GM12878 (cell line): ENCODE measurements around the gene C20orf96. TPM values are rescaled to one million over a fixed set of nuclear protein-coding genes. Genes with fewer than 3 reads are reported as not detected.

Experiments used
- ATAC-seq: fragments of 200-7000 bp; cut with Tn5 transposase; 3 replicates; pipeline ENCODE4 v1.9.1; 2020; ENCODE audit warnings: mild to moderate bottlenecking, moderate library complexity
- BruUV-seq: library from RNA; stranded (reverse); fragments of 400-500 nt; replicated peaks from 2 replicates; lab custom pipeline; 2021; lab: Mats Ljungman, UMichigan
- CTCF ChIA-PET: fragments of 300-600 bp; sonication (Branson Sonifier 250); formaldehyde crosslinking; extraction: SDS; loops from one replicate; lab custom pipeline; 2021; ENCODE audit warnings: inconsistent platforms; lab: Yijun Ruan, JAX
- POLR2A ChIA-PET: fragments of 350-600 bp; formaldehyde crosslinking; extraction: SDS; loops from one replicate; lab custom pipeline; 2021; ENCODE audit warnings: inconsistent platforms; lab: Charles Lee
- RAD21 ChIA-PET: fragments of 300-600 bp; sonication (Branson Sonifier 250); formaldehyde crosslinking; loops from one replicate; lab custom pipeline; 2023; ENCODE audit warnings: antibody characterized with exemption; ENCODE audit not compliant: unreplicated experiment; lab: Charles Lee
- SMC1A ChIA-PET: fragments of 300-600 bp; sonication (Branson Sonifier 250); formaldehyde crosslinking; loops from one replicate; lab custom pipeline; 2023; ENCODE audit not compliant: unreplicated experiment, uncharacterized antibody; lab: Charles Lee
- DNase-seq: peaks from one replicate; pipeline ENCODE4 v3.0.0-alpha.2; 2011; ENCODE audit warnings: low read depth, low spot score
- FAIRE-seq: peaks from 3 replicates; lab custom pipeline; 2011; peaks lifted over from hg19 to GRCh38; lab: Jason Lieb, UNC
- H2AFZ ChIP-seq: 2 replicates; pipeline ENCODE4 v1.6.0; 2011; ENCODE audit warnings: low read depth, low read length, control low read depth; ENCODE audit not compliant: control insufficient read depth
- H3K27ac ChIP-seq: 2 replicates; pipeline ENCODE4 v1.5.1; 2011; ENCODE audit warnings: control low read depth; ENCODE audit not compliant: control insufficient read depth, insufficient read depth
- H3K27me3 ChIP-seq, 2 experiments: replicated peaks in 1 of 2; 2 replicates each; pipeline versions ENCODE4 v1.6.0 to v1.6.1; 2011; ENCODE audit warnings: low read length in 1 of 2; ENCODE audit not compliant: control insufficient read depth in 2 of 2, insufficient read depth in 2 of 2
- H3K36me3 ChIP-seq, 2 experiments: 2 replicates each; pipeline ENCODE4 v1.5.1; 2011; ENCODE audit warnings: low read length in 1 of 2; ENCODE audit not compliant: control insufficient read depth in 2 of 2, insufficient read depth in 2 of 2
- H3K4me1 ChIP-seq: 2 replicates; pipeline ENCODE4 v1.6.1; 2011; ENCODE audit warnings: mild to moderate bottlenecking, low read length, moderate library complexity, mixed read lengths; ENCODE audit not compliant: control insufficient read depth, insufficient read depth
- H3K4me2 ChIP-seq: 2 replicates; pipeline ENCODE4 v1.6.0; 2011; ENCODE audit warnings: control low read depth; ENCODE audit not compliant: control insufficient read depth, insufficient read depth
- H3K4me3 ChIP-seq: fragments of 200-600 bp; sonication (generic); 2 replicates; pipeline ENCODE4 v1.5.1; 2016
- H3K79me2 ChIP-seq: 2 replicates; pipeline ENCODE4 v1.6.0; 2011; ENCODE audit warnings: low read length; ENCODE audit not compliant: control insufficient read depth, insufficient read depth
- H3K9ac ChIP-seq: 2 replicates; pipeline ENCODE4 v1.8.0; 2011; ENCODE audit warnings: low read length, control low read depth, mixed read lengths; ENCODE audit not compliant: control insufficient read depth, insufficient read depth
- H3K9me3 ChIP-seq: replicated peaks from 3 replicates; pipeline ENCODE4 v1.5.1; 2011; ENCODE audit warnings: mild to moderate bottlenecking, low read length; ENCODE audit not compliant: control insufficient read depth, insufficient read depth
- H4K20me1 ChIP-seq: 2 replicates; pipeline ENCODE4 v1.6.0; 2011; ENCODE audit not compliant: control insufficient read depth, insufficient read depth
- BHLHE40 ChIP-seq, 2 experiments: fragments of 450-650 bp in 1 of 2; IDR thresholded peaks; 2 replicates each; pipeline ENCODE4 v1.6.1; 2011 to 2017; ENCODE audit warnings: low read depth in 2 of 2, borderline replicate concordance in 1 of 2, improper control_type of control experiment in 1 of 2, low read length in 1 of 2, mild to moderate bottlenecking in 1 of 2
- BMI1 ChIP-seq: fragments of 450-650 bp; IDR thresholded peaks from 2 replicates; pipeline ENCODE4 v1.6.1; 2016; ENCODE audit warnings: mild to moderate bottlenecking, moderate library complexity, borderline replicate concordance
- CHD2 ChIP-seq: IDR thresholded peaks from 2 replicates; pipeline ENCODE4 v1.6.1; 2011; ENCODE audit warnings: low read depth, low read length, improper control_type of control experiment, borderline replicate concordance
- IKZF1 ChIP-seq: fragments of 450-650 bp; conservative IDR thresholded peaks from 2 replicates; pipeline ENCODE4 v1.6.1; 2017; ENCODE audit warnings: antibody characterized with exemption, mild to moderate bottlenecking
- IRF3 ChIP-seq: fragments of 450-650 bp; IDR thresholded peaks from 2 replicates; pipeline ENCODE4 v1.6.1; 2014; ENCODE audit warnings: mild to moderate bottlenecking
- KLF5 ChIP-seq: fragments of 450-650 bp; IDR thresholded peaks from 2 replicates; pipeline ENCODE4 v1.6.1; 2014; ENCODE audit warnings: mild to moderate bottlenecking; ENCODE audit not compliant: partially characterized antibody
- NFYB ChIP-seq: IDR thresholded peaks from 2 replicates; pipeline ENCODE4 v1.6.1; 2011; ENCODE audit warnings: low read depth, mild to moderate bottlenecking, low read length, improper control_type of control experiment, moderate library complexity; ENCODE audit not compliant: insufficient read depth
- NR2C2 ChIP-seq: IDR thresholded peaks from 2 replicates; pipeline ENCODE4 v1.6.1; 2011; ENCODE audit warnings: borderline replicate concordance, low read depth; ENCODE audit not compliant: control insufficient read depth, insufficient read length
- PKNOX1 ChIP-seq: fragments of 450-650 bp; IDR thresholded peaks from 2 replicates; pipeline ENCODE4 v1.6.1; 2016; ENCODE audit warnings: mild to moderate bottlenecking
- SP1 ChIP-seq: IDR thresholded peaks from one replicate; pipeline ENCODE4 v1.6.1; 2011; ENCODE audit warnings: low read depth, low read length
- ZNF384 ChIP-seq: IDR thresholded peaks from 2 replicates; pipeline ENCODE4 v1.6.1; 2012; ENCODE audit warnings: low read depth, mild to moderate bottlenecking, low read length, improper control_type of control experiment, borderline replicate concordance
- ZNF622 ChIP-seq: fragments of 450-650 bp; IDR thresholded peaks from 2 replicates; pipeline ENCODE4 v1.6.1; 2017; ENCODE audit warnings: mild to moderate bottlenecking, inconsistent platforms
- WGBS: methylation state at CpG from one replicate; pipeline ENCODE4 v1.1.6; 2016; ENCODE audit warnings: low lambda C conversion rate; ENCODE audit not compliant: insufficient replicate concordance, insufficient coverage; ENCODE audit errors: missing lambda C conversion rate; 5-methylcytosine and 5-hydroxymethylcytosine counted together
- in situ Hi-C: fragments of 300-500 bp; cut with MboI; formaldehyde crosslinking; loops from 9 replicates; pipeline ENCODE4 v1.14.3; 2018; ENCODE audit warnings: mixed read lengths
- intact Hi-C: fragments of 100-400 bp; cut with micrococcal nuclease; formaldehyde crosslinking; loops from one replicate; pipeline ENCODE4 v1.14.2; 2022; ENCODE audit not compliant: unreplicated experiment
- polyA plus RNA-seq, 11 experiments: library from polyadenylated mRNA; depleted of rRNA in 4 of 11; unstranded in 6 of 11; stranded (reverse) in 5 of 11; fragments of >200 nt; fragmentation: Nextera tagmentation in 4 of 11; fragmentation: Illumina TruSeq in 1 of 11; extraction: Ambion mirVana in 4 of 11; extraction: Trizol in 1 of 11; gene quantifications; 1 replicate in 1 of 11; 2 replicates in 10 of 11; pipeline versions ENCODE4 v1.2.1 to v1.2.3, GENCODE V29; 2011 to 2016; ENCODE audit warnings: inconsistent platforms in 2 of 11, missing spikeins in 2 of 11, low read depth in 1 of 11
- total RNA-seq, 4 experiments: library from RNA; depleted of rRNA in 3 of 4; stranded (reverse); fragments of >200 nt in 3 of 4; fragmentation: Illumina TruSeq in 1 of 4; extraction: Trizol in 1 of 4; gene quantifications; 2 replicates each; pipeline versions ENCODE4 v1.2.1 to v1.2.3, GENCODE V29; 2013 to 2021

C20orf96 gene
- total and polyA plus RNA-seq, 10 of the 15 experiments (the other 5 are each of a cell fraction or from before 2014, with no cell fraction given): 1.4 to 8.6 (median 5.9) TPM

GRCh38 chr20:310645-311044, 20.1 kb upstream of the C20orf96 start:
- Histone ChIP-seq H3K4me3 (peak overlapping the region; percentile 46; the same call in 1 of the 2 replicates), H2AFZ (peak overlapping the region; percentile 51; the same call in 1 of the 2 replicates), H3K79me2 (no peaks in the 10 kb centered on the region), H4K20me1 (no peaks in the 10 kb centered on the region), H3K4me2 (peak overlapping the region; percentile 91), H3K27me3 (no peaks in the 10 kb centered on the region), H3K4me1 (peaks cover 4% of the 10 kb centered on the region; the same call in 1 of the 2 replicates), H3K27ac (no peak overlapping the region), H3K9ac (no peak overlapping the region), H3K9me3 (no peaks in the 10 kb centered on the region), H3K36me3 (no peaks in the 10 kb centered on the region)
- WGBS: 35% methylated on average over 7 of the region's 7 CpGs
- no peak for FAIRE-seq
- SMC1A ChIA-PET: interaction anchor here (1.0 to 1.6 kb wide), 2 partner anchors 10 to 13 kb away, joined by 5 to 6 read pairs; no protein-coding TSS in a partner anchor
- CTCF ChIA-PET: interaction anchor here (0.8 to 1.3 kb wide), 5 partner anchors 10 to 97 kb away, joined by 3 to 7 read pairs (median 3); no protein-coding TSS in a partner anchor
- in situ Hi-C loops (no loop called here), intact Hi-C loops (no loop called here)
- no TSS peak for BruUV-seq
- no peak for DNase-seq
- no peak for ATAC-seq
- POLR2A ChIA-PET: interaction anchor here (1.0 to 2.5 kb wide), 2 partner anchors 12 to 14 kb away, joined by 10 to 11 read pairs; partner anchors contain the start of gene SOX12
- TF ChIP-seq ZNF384 (peak; percentile 47), KLF5 (no peak)
- RAD21 ChIA-PET: interaction anchor here (2.7 kb wide), 1 partner anchor 44 kb away, joined by 12 read pairs; no protein-coding TSS in a partner anchor

GRCh38 chr20:309841-310644, 19.5 kb upstream of the C20orf96 start:
- Histone ChIP-seq H3K27me3 (no peaks in the 10 kb centered on the region), H3K4me1 (peaks cover 4% of the 10 kb centered on the region; the same call in 1 of the 2 replicates), H3K27ac (no peak overlapping the region; the same call in 1 of the 2 replicates), H3K4me3 (peak overlapping the region; percentile 46), H3K36me3 (no peaks in the 10 kb centered on the region), H2AFZ (peak overlapping the region; percentile 88), H3K79me2 (no peaks in the 10 kb centered on the region), H3K4me2 (peak overlapping the region; percentile 91), H4K20me1 (no peaks in the 10 kb centered on the region), H3K9me3 (no peaks in the 10 kb centered on the region), H3K9ac (no peak overlapping the region)
- POLR2A ChIA-PET: interaction anchor here (0.5 to 2.5 kb wide), 4 partner anchors 11 to 1083 kb away, joined by 3 to 11 read pairs (median 6); partner anchors contain the start of gene SOX12
- SMC1A ChIA-PET: interaction anchor here (1.0 to 1.6 kb wide), 4 partner anchors 10 to 21 kb away, joined by 3 to 6 read pairs (median 6); no protein-coding TSS in a partner anchor
- CTCF ChIA-PET: interaction anchor here (0.6 to 2.3 kb wide), 9 partner anchors 9 to 234 kb away, joined by 3 to 12 read pairs (median 4); partner anchors contain the start of gene CSNK2A1
- RAD21 ChIA-PET: interaction anchor here (2.5 to 2.7 kb wide), 2 partner anchors 12 to 44 kb away, joined by 10 to 12 read pairs; partner anchors contain the start of gene ZCCHC3
- 37% methylated on average over 27 of the region's 31 CpGs for WGBS
- BruUV-seq: no TSS peak
- FAIRE-seq (peak; percentile 75), DNase-seq (no peak), ATAC-seq (peak; percentile 100)
- in situ Hi-C loops (no loop called here), intact Hi-C loops (no loop called here)
- TF ChIP-seq IKZF1: 0 out of 2 replicates have a peak, but pooled peaks have one; percentile 18
- no peak for TF ChIP-seq ZNF622
- TF ChIP-seq BHLHE40 (IDR thresholded peaks at IDR 0.05; ENCODE audit: borderline replicate concordance in 1 of 2, low read depth in 2 of 2, low read length in 1 of 2): peak; percentile 45 to 76; a peak in 2 of 4 replicates
- TF ChIP-seq CHD2: 0 out of 2 replicates have a peak, but pooled peaks have one; percentile 28
- peak; percentile 97 for TF ChIP-seq BMI1
- peak; percentile 95 for TF ChIP-seq PKNOX1
- peak; percentile 60 for TF ChIP-seq SP1
- peak; percentile 73; the same call in 1 of the 2 replicates for TF ChIP-seq NFYB
- TF ChIP-seq IRF3: no peak
- no peak for TF ChIP-seq NR2C2
